Ramos (cell line): ENCODE data around the gene ZFAND3.

Experiments
- in situ Hi-C: fragments of 300-500 bp; cut with MboI; formaldehyde crosslinking; loops from one replicate; pipeline ENCODE4 v1.14.3; 2022; ENCODE audit warnings: low sequenced_read_pairs; ENCODE audit not compliant: unreplicated experiment

The ZFAND3 gene

GRCh38 chr6:38156818-38157565 lies 337.5 kb downstream of the ZFAND3 start:
- in situ Hi-C loops, result no loop called here

DNA sequence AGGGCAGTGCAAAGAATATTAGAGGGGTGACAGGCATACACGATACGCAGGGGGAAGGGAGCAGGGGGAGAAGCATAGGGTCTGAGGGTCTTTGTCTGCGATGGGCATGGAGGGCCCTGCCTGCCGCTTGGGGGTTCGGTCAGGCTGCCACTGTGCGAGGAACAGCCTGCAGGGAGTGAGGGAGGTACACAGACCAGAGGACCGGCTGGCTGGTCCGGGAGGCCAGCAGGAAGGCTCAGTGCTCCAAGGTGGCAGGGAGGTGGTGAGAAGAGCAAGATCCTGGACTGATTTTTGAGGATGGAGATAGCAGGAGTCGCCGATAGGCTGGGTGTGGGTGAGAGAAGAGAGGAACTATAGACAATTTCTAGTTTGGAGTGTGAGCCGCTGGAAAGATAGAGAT lies 338.4 kb downstream of the ZFAND3 start:
- in situ Hi-C loops, result no loop called here

GRCh38 chr6:38158762-38159350 lies 339.3 kb downstream of the ZFAND3 start:
- in situ Hi-C loops, result no loop called here

DNA sequence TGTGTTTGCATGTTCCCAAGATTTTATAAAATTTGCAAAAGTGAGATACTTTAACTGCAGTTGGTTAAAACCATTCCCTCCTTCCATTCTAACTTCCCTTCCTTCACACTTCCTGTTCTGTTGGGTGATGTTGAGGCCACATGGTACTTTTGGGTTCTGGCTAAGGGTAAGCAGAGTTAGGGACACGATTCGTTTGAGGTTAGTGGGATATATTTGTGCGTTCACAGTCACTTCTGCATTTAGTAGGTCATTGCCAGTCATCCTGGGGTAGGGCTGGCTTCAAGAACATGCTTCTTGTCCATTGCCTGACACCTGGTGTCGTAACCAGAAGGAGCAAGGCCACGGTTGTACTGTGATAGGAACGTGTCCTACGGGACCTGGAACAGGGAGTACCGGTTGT lies 340.1 kb downstream of the ZFAND3 start:
- in situ Hi-C loops, result no loop called here

DNA sequence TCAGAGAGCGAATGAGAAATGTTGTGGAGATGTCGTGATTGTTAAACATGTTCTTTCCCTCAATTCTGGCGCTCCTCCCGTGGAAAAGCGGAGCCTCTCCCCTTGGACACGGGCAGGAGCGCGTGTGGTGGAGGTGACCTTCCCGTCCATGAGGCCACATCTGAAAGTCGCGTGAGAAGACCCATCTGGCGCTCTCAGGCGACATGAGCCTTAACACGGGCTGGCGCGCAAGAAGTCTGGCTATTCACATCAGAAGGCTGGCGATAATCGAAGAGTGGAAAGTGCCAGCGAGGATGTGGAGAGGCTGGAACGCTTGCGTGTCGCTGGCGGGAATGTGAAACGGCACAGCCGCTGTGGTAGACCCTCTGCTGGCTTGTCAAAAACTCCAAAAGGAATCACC lies 341.3 kb downstream of the ZFAND3 start:
- in situ Hi-C loops, result no loop called here

- in situ Hi-C loops, result no loop called here
These were observed 341.8 kb downstream of the ZFAND3 start for GRCh38 chr6:38161331-38161730.

DNA sequence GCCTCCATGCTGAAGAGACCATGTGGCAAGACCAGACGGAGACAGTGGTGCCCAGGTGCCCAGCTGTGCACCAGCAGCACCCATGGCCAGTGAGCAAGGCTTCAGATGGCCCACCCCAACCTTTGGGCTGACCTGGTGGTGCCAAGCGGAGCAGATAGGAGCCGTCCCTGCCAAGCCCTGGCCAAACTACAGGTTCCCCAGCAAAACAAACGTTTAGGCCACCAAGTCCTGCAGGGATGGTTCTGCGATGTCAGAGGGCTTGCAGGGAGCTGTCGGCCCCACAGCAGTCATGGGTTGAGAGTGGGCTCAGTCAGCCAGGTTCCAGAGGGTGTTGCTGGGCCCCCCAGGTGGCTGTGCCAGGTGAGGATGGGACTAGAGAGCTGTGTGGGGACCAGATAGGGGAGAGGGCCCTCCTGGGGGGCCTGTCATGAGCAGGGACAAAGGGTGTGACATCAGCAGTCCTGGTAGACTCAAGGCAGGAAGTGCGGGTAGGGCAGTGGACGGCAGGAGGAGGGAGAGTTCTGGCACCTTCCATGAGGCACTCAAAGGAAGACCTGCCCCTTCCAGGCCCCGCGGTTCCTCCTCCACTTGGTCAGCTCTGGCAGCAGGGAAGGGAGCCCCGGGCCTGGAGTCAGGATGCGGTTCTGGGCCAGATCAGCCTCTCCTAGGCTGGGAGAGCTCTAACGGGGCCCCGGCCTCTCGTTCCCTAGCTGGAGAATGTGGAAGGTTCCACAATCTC lies 342.4 kb downstream of the ZFAND3 start:
- in situ Hi-C loops, result no loop called here

GRCh38 chr6:38162493-38163185 lies 343.1 kb downstream of the ZFAND3 start:
- in situ Hi-C loops, result no loop called here

DNA sequence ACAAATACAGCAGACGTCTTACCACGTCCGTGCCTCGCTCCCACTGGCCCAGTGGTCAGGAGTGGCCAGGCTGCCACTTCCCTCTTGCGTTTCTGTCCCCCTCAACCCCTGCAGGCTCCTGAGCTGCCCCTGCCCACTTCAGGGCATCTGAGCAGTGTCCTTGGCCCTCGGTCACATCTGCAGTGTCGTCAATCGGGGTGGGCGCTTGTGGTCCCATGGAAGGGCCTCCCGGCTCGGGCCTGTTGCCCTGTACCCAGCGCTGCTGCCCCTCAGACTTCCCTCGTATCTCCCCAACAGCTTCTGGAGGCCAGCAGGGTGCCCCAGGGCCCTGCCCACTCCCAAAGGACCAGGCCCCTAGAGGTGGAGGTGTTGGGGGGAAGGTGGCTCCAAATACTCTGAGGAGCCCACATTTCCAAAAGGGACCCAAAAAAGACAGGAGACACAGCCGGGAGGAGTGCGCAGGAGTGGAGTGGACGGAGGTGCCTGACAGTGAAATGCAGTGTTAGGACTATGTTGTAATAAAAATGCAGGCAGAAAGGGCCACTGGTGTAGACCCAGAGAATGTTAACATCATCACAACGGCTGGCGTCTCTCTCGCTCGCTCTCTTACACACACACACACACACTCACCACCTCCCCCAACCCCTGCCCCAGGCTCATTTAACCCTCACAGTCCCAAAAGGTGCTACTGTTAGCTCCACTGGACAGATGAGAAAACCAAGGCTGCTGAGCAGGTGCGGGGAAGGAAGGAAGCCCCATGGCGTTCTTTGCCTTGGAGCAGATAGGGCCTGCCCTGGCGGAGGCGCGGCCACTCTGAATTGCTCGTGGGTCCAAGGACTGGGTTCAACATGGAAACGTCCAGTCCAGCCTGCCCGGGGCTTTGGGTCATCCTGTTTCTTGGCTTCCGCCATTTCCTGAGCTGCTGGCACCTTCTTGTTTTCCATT lies 343.9 kb downstream of the ZFAND3 start:
- in situ Hi-C loops, result no loop called here

- in situ Hi-C loops, result no loop called here
These were observed 344.6 kb downstream of the ZFAND3 start for GRCh38 chr6:38164131-38164481.

DNA sequence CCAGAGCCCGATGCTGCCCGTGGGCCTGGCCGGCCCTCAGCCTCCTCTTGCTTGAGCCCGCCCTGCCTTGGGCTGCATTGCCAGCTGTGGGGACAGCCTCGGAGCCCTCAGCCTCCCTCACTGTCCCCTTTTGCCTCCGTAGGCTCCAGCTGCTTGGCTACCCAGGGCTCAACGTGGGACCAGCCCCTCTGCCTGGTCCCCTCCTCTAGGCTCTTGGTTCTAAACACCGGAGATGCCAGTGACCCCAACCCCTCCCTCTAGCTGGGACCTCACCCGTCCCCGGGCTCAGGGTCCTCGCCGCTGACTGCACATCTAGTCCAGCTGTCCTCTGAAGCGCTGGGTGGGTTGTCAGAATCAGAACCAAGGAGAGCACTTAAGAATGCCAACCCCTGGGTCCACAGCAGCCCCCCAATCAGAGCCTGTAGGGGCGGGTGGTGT lies 345.2 kb downstream of the ZFAND3 start:
- in situ Hi-C loops, result no loop called here

DNA sequence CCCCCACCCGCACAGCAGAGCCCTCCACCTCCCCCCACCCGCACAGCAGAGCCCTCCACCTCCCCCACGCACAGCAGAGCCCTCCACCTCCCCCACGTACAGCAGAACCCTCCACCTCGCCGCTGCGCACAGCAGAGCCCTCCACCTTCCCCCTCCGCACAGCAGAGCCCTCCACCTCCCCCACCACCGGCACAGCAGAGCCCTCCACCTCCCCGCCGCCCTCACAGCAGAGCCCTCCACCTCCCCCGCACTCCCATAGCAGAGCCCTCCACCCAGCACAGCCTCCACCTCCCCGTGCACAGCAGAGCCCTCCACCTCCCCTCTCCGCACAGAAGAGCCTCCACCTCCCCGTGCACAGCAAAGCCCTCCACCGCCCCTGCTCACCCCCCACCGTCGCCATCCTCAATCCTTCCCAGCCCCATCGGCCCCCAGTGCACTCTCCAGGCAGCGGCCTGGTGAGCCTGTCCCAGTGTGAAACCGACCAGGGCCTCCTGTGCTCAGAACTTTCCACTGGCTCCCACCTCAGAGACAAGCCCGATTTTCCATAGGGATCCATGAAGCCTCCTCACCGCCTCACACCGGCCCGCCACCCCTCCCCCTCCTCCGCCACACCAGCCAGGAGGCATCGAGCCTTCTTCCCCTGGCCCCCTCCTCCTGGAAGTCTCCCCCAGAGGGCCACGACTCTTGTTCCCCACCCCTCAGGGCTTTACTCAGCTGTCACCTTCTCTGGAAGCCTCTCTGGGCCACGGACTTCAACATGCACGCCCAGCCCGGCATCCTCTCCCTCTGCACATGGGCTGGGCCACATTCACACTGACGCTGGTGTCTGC lies 347.1 kb downstream of the ZFAND3 start:
- in situ Hi-C loops, result no loop called here

GRCh38 chr6:38167598-38167997 lies 348.1 kb downstream of the ZFAND3 start:
- in situ Hi-C loops, result no loop called here

DNA sequence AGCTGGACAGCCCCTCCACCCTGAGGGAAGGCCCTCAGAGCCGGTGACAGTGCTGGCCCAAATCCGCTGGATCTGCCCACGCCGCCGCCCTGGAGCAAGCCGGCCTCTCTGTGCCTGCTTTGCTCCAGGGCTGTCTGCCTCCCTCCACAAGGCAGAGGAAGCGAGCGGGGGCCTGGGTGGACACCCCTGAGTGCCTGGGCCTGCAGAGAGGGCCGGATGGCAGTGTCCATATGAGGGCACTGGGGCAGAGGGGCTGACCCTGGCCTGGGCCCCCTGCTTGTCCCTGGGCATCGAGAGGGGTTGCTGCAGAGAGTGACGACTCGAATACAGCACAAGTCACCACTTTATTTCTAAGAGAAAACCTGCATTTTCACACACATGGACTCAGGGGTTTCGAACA lies 348.6 kb downstream of the ZFAND3 start:
- in situ Hi-C loops, result no loop called here

DNA sequence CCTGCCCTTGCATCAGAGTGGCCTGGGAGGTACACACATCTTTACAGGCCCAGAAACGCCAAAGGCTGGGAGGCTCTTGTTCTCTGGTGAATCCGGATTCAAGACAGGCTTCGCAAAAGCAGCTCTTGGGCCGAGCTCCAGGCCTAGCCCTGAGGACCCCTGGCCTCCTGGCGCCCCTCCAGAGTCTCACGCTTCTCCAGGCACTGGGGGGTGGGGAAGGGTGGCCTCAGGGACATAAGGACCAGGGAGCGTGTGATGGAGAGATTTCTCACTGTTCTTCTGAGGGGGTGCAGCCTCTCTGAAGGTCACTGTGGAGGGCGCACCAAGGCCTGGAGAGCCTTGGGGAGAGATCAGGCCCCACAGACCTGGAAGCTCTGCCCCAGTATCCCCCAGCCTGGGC lies 349.2 kb downstream of the ZFAND3 start:
- in situ Hi-C loops, result no loop called here

DNA sequence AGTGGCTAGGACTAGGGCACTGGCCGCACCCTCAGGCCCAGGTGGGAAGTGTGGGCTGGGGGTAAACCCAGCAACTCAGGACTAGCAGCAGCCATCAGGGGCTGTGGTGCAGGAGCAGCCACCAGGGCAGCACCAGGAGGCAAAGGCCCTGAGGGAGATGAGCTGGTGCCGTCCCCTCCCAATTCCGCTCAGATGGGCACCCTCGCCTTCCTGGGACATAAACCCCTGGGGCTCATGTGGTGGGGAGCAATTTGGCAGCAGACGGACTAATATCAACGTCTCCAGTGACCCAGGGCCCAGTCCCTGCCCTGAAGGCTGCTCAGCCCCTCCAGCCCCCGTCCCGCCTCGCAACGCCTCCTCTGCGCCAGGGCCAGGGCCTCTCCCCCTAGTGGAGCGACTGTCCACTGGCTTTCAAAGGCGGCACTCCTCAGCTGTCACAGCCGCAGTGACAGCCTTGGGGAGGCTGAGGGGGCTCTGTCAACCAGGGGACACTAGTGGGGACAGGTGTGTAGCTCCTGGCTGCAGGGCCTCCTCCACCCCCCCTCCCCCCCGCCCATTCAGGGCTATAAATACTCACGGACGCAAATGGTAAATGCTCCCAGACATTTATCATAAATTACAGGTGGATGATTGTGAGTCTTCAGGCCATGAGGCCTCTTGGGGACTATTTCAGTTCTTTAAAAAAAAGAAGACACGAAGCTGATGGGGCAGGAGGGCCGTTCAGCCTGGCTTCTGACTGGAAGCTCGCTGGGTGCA lies 349.9 kb downstream of the ZFAND3 start:
- in situ Hi-C loops, result no loop called here

DNA sequence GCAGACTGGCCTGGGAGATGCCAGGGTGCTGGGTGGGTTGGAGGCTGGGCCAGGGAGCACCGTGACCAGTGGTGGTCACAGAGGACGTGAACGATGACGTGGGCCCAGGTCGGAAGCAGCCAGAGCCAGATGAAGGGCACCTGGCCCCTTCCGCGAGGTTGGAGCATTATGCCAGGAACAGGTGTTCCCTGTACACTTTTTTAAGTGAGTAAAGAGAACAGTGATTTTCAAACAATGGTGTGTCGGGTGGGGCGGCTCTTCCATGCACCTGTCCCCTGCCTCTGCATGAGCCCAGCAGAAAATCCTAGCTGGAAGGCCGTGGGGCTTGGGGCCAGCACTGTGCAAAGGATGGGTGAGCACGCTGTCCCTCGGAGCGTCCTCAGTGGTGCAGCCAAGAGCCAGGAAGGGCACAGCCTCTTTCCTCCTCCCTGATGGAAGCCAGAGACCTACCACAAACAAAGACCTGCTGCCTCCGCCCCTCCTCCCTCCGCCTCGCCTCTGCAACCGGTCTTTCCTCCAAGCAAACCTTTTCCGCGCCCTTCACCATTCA lies 350.5 kb downstream of the ZFAND3 start:
- in situ Hi-C loops, result no loop called here
